HG03025 (cell line): ENCODE measurements around the gene APOD.
A peak's percentile ranks its signal among the peaks of the same experiment; 100 is the strongest.

Experiments used
- ATAC-seq: cut with Tn5 transposase; IDR thresholded peaks from one replicate; pipeline ENCODE4 v1.9.1; 2021; ENCODE audit warnings: mild to moderate bottlenecking, moderate library complexity; ENCODE audit not compliant: unreplicated experiment, low FRiP score

APOD gene

GRCh38 chr3:195557322-195557721, 26.4 kb downstream of the APOD start:
- no peak for ATAC-seq

- no peak for ATAC-seq
Measured at GRCh38 chr3:195556390-195556789, 27.4 kb downstream of the APOD start.

GRCh38 chr3:195555110-195555509, 28.6 kb downstream of the APOD start:
- ATAC-seq, result no peak

GRCh38 chr3:195554458-195554857, 29.3 kb downstream of the APOD start:
- no peak for ATAC-seq

- ATAC-seq, result no peak
Measured at GRCh38 chr3:195553268-195553667, 30.5 kb downstream of the APOD start.

GRCh38 chr3:195551381-195551978, 32.3 kb downstream of the APOD start:
- ATAC-seq, result no peak

- ATAC-seq, result no peak
Measured at GRCh38 chr3:195550723-195551122, 33.0 kb downstream of the APOD start.

- ATAC-seq, result no peak
Measured at GRCh38 chr3:195549931-195550519, 33.7 kb downstream of the APOD start.

GRCh38 chr3:195548987-195549386, 34.8 kb downstream of the APOD start:
- ATAC-seq, result no peak

GRCh38 chr3:195548501-195548900, 35.2 kb downstream of the APOD start:
- ATAC-seq, result no peak

- no peak for ATAC-seq
Measured at GRCh38 chr3:195548006-195548405, 35.7 kb downstream of the APOD start.

- ATAC-seq, result no peak
Measured at GRCh38 chr3:195546130-195546560, 37.6 kb downstream of the APOD start.

- ATAC-seq, result no peak
Measured at GRCh38 chr3:195544634-195545033, 39.1 kb downstream of the APOD start.

- ATAC-seq, result no peak
Measured at GRCh38 chr3:195544230-195544536, 39.6 kb downstream of the APOD start.

- ATAC-seq, result no peak
Measured at GRCh38 chr3:195543500-195544229, 40.1 kb downstream of the APOD start.

GRCh38 chr3:195542698-195543499, 40.8 kb downstream of the APOD start, which contains the start of gene PPP1R2:
TSS of gene PPP1R2 (minus strand) at chr3:195543325. CDS start at chr3:195543025, 300 bp downstream.
- peak; percentile 65 for ATAC-seq

GRCh38 chr3:195542316-195542697, 41.4 kb downstream of the APOD start:
- ATAC-seq, result no peak

- no peak for ATAC-seq
Measured at GRCh38 chr3:195540511-195540910, 43.2 kb downstream of the APOD start.

- no peak for ATAC-seq
Measured at GRCh38 chr3:195540027-195540426, 43.7 kb downstream of the APOD start.

- ATAC-seq, result no peak
Measured at GRCh38 chr3:195539479-195539878, 44.3 kb downstream of the APOD start.

- peak; percentile 51 for ATAC-seq
Measured at GRCh38 chr3:195537995-195538394, 45.7 kb downstream of the APOD start.
